ENCODE data around the gene GJB2. TPM values are rescaled to one million over a fixed set of nuclear protein-coding genes. Genes with fewer than 3 reads are reported as not detected.
A peak's percentile ranks its signal among the peaks of the same experiment; 100 is the strongest.

The GJB2 gene
- total and polyA plus RNA-seq, 2 of the 4 experiments (the other 2 are of a cell fraction) = under 0.01 to 0.17 TPM

- Histone ChIP-seq H3K4me3 (ENCODE audit: insufficient read depth, low read depth, low read length) (peak overlapping the region; percentile 3; the same call in 1 of the 2 replicates), H3K9me1 (ENCODE audit: insufficient read depth, low read length) (0 out of 2 replicates have a peak, but pooled peaks cover 2% of the 10 kb centered on the region), H2BK120ac (ENCODE audit: low read depth, low read length) (no peak overlapping the region), H2AK9ac (replicated peaks; ENCODE audit: low read depth, low read length, poor library complexity) (no peak overlapping the region), H2BK20ac (ENCODE audit: low read depth, low read length) (no peak overlapping the region), H4K91ac (ENCODE audit: insufficient read depth, low read depth, low read length) (no peak overlapping the region), H4K20me1 (ENCODE audit: insufficient read depth, low read length) (no peaks in the 10 kb centered on the region), H3K36me3 (ENCODE audit: control insufficient read depth, insufficient read depth, low read length) (no peaks in the 10 kb centered on the region), H3K9ac (ENCODE audit: low read depth, low read length) (no peak overlapping the region), H3K4me1 (ENCODE audit: control insufficient read depth, insufficient read depth, low read length) (peaks cover 6% of the 10 kb centered on the region), H4K5ac (ENCODE audit: low read depth, low read length) (no peak overlapping the region), H2BK5ac (ENCODE audit: low read depth, low read length, poor library complexity, severe bottlenecking) (no peak overlapping the region), H3K4me2 (ENCODE audit: low read depth, low read length) (peak overlapping the region; percentile 77), H3K9me3 (ENCODE audit: control insufficient read depth, insufficient read depth, low read length) (peaks cover 2% of the 10 kb centered on the region; the same call in 1 of the 2 replicates), H3K79me1 (ENCODE audit: low read depth in 1 of 2, low read length in 2 of 2) (no peaks in the 10 kb centered on the region), H3K27me3 (ENCODE audit: control insufficient read depth, insufficient read depth, low read length) (peaks cover 61% of the 10 kb centered on the region), H3K56ac (ENCODE audit: extremely low read depth, insufficient read depth, low read length) (no peak overlapping the region), H3K14ac (replicated peaks; ENCODE audit: low read depth, low read length) (no peak overlapping the region), H3K18ac (ENCODE audit: low read depth, low read length) (no peak overlapping the region), H3K23ac (ENCODE audit: low read depth, low read length) (no peak overlapping the region), H3K4ac (ENCODE audit: low read depth, low read length) (no peak overlapping the region), H2BK15ac (ENCODE audit: low read depth, low read length) (no peak overlapping the region), H2AFZ (replicated peaks; ENCODE audit: low read length, poor library complexity) (no peak overlapping the region), H3K27ac (ENCODE audit: insufficient read depth, low read length) (no peak overlapping the region), H2AK5ac (ENCODE audit: low read depth, low read length) (no peak overlapping the region), H4K8ac (ENCODE audit: low read depth in 2 of 2, low read length in 2 of 2) (no peak overlapping the region)
- ATAC-seq (ENCODE audit: low read depth) = peak; percentile 26
- intact Hi-C loops (cut with micrococcal nuclease) (loop anchor here (10.0 kb wide), 1 partner anchor 631 kb away; no protein-coding TSS in a partner anchor), in situ Hi-C loops (cut with MboI; ENCODE audit: low sequenced_read_pairs) (loop anchor here (25.0 kb wide), 3 partner anchors 519 to 1294 kb away; partner anchors contain the start of gene IL17D), dilution Hi-C loops (cut with HindIII; ENCODE audit: low sequenced_read_pairs, unreplicated experiment) (loop anchor here (10.0 to 25.0 kb wide), 2 partner anchors 294 to 651 kb away; no protein-coding TSS in a partner anchor)
- CTCF ChIA-PET = no interaction called here
- WGBS, 2 experiments (ENCODE audit: extremely low coverage in 2 of 2, insufficient read length in 1 of 2) = 2% methylated on average over 9 of the region's 53 CpGs; no CpG with 5 or more reads in 1 of the 2 experiments
- BruUV-seq (replicated peaks) = no TSS peak
- no peak for TF ChIP-seq BHLHE40 (IDR thresholded peaks at IDR 0.05; ENCODE audit: low read depth, low read length)
- TF ChIP-seq NFE2L2 (IDR thresholded peaks at IDR 0.05; ENCODE audit: low read depth, low read length) = no peak
- TF ChIP-seq CTCF (conservative IDR thresholded peaks at IDR 0.05; ENCODE audit: low read depth, low read length) = no peak
- TF ChIP-seq RAD21 (IDR thresholded peaks at IDR 0.05; ENCODE audit: low read length) = no peak
- no peak for TF ChIP-seq ELK1 (IDR thresholded peaks at IDR 0.05; ENCODE audit: borderline replicate concordance, low read depth, low read length)
- TF ChIP-seq POLR2A (IDR thresholded peaks at IDR 0.05; ENCODE audit: low read depth, low read length) = no peak
- no peak for DNase-seq
- POLR2A ChIA-PET (ENCODE audit: unreplicated experiment) = no interaction called here
These were observed 596 bp upstream of the GJB2 start for GRCh38 chr13:20193162-20193906.
